NK-92 treated with Interleukin-12 subunit alpha and Interleukin-12 subunit beta, amount 100 ng/mL, for 24 hours (cell line): Measurements from ENCODE around the gene CRTC1.

ENCODE experiments used
- DNase-seq: peaks from one replicate; lab custom pipeline; 2025; lab: John Stamatoyannopoulos, UW

Gene CRTC1

GRCh38 chr19:18651733-18652132 lies 31.7 kb upstream of the CRTC1 start:
- DNase-seq = no peak

- no peak for DNase-seq
These were observed 29.6 kb upstream of the CRTC1 start for GRCh38 chr19:18653853-18654252.

- no peak for DNase-seq
These were observed 29.0 kb upstream of the CRTC1 start for GRCh38 chr19:18654469-18654868.

- DNase-seq = no peak
These were observed 28.2 kb upstream of the CRTC1 start for GRCh38 chr19:18655173-18655844.

- DNase-seq = no peak
These were observed 27.0 kb upstream of the CRTC1 start for GRCh38 chr19:18656337-18657086.

- DNase-seq = no peak
These were observed 25.7 kb upstream of the CRTC1 start for GRCh38 chr19:18657590-18658365.

GRCh38 chr19:18658366-18658855 lies 25.1 kb upstream of the CRTC1 start:
- no peak for DNase-seq

GRCh38 chr19:18659281-18660050 lies 24.0 kb upstream of the CRTC1 start:
- no peak for DNase-seq

- no peak for DNase-seq
These were observed 23.2 kb upstream of the CRTC1 start for GRCh38 chr19:18660051-18660910.

GRCh38 chr19:18660939-18661670 lies 22.4 kb upstream of the CRTC1 start:
- no peak for DNase-seq

GRCh38 chr19:18662972-18663732 lies 20.3 kb upstream of the CRTC1 start:
- no peak for DNase-seq

- DNase-seq = no peak
These were observed 19.4 kb upstream of the CRTC1 start for GRCh38 chr19:18663940-18664530.

- no peak for DNase-seq
These were observed 17.7 kb upstream of the CRTC1 start for GRCh38 chr19:18665771-18666202.

- no peak for DNase-seq
These were observed 17.2 kb upstream of the CRTC1 start for GRCh38 chr19:18666317-18666716.

- DNase-seq = no peak
These were observed 16.7 kb upstream of the CRTC1 start for GRCh38 chr19:18666784-18667183.

GRCh38 chr19:18667531-18668251 lies 15.8 kb upstream of the CRTC1 start:
- DNase-seq = no peak

- DNase-seq = no peak
These were observed 15.2 kb upstream of the CRTC1 start for GRCh38 chr19:18668252-18668631.

- no peak for DNase-seq
These were observed 14.5 kb upstream of the CRTC1 start for GRCh38 chr19:18668744-18669523.
